GM19193 (cell line): ENCODE data around the gene CHRNB1.

ENCODE experiments used
- POLR2A ChIP-seq: IDR thresholded peaks from 4 replicates; pipeline ENCODE4 v1.6.1; 2011; ENCODE audit not compliant: insufficient read depth, insufficient read length; ENCODE audit errors: extremely low read depth

Gene CHRNB1

GRCh38 chr17:7426203-7426863 lies 18.5 kb upstream of the CHRNB1 start:
- no peak for TF ChIP-seq POLR2A

GRCh38 chr17:7426896-7427489 lies 17.9 kb upstream of the CHRNB1 start:
- TF ChIP-seq POLR2A, result no peak

GRCh38 chr17:7427549-7427948 lies 17.3 kb upstream of the CHRNB1 start:
- no peak for TF ChIP-seq POLR2A

GRCh38 chr17:7428557-7428956 lies 16.3 kb upstream of the CHRNB1 start, which contains the start of gene SPEM3:
Gene SPEM3 (plus strand): TSS chr17:7428857. CDS start chr17:7428903, 46 bp downstream.
- no peak for TF ChIP-seq POLR2A

- no peak for TF ChIP-seq POLR2A
Observed at GRCh38 chr17:7429722-7430121, 15.1 kb upstream of the CHRNB1 start.

GRCh38 chr17:7431231-7431630 lies 13.6 kb upstream of the CHRNB1 start:
- no peak for TF ChIP-seq POLR2A

GRCh38 chr17:7432296-7432695 lies 12.6 kb upstream of the CHRNB1 start:
- TF ChIP-seq POLR2A, result no peak

GRCh38 chr17:7435676-7436555 lies 8.9 kb upstream of the CHRNB1 start:
- TF ChIP-seq POLR2A, result no peak

GRCh38 chr17:7436556-7437368 lies 8.1 kb upstream of the CHRNB1 start:
- no peak for TF ChIP-seq POLR2A

GRCh38 chr17:7437369-7437863 lies 7.4 kb upstream of the CHRNB1 start:
- no peak for TF ChIP-seq POLR2A

GRCh38 chr17:7437950-7438614 lies 6.8 kb upstream of the CHRNB1 start:
- no peak for TF ChIP-seq POLR2A

- TF ChIP-seq POLR2A, result no peak
Observed at GRCh38 chr17:7438656-7439460, 6.0 kb upstream of the CHRNB1 start.

- TF ChIP-seq POLR2A, result no peak
Observed at GRCh38 chr17:7439462-7440112, 5.3 kb upstream of the CHRNB1 start, which contains the start of gene FGF11. Gene FGF11 (plus strand): TSS chr17:7439512. CDS start chr17:7439621, 109 bp downstream.
